Mucosa of descending colon (tissue), 3 donors: Measurements from ENCODE around the gene HNRNPA3. TPM values are rescaled to one million over a fixed set of nuclear protein-coding genes. Genes with fewer than 3 reads are reported as not detected.
"Not testable (repeated sequence)": the region's sequence is repeated elsewhere in the genome, so short reads cannot be mapped to it uniquely, and the experiment has no call there.

ENCODE experiments used
- ATAC-seq: fragments of 200-7000 bp; cut with Tn5 transposase; one replicate; pipeline ENCODE4 v1.9.1; 2020; ENCODE audit warnings: mild to moderate bottlenecking, moderate library complexity
- DNase-seq, 3 donors: peaks; one replicate each; pipeline ENCODE4 v3.0.0-alpha.2; 2020
- H3K36me3 ChIP-seq: fragments of 200-600 bp; one replicate; pipeline ENCODE4 v1.8.0; 2021; ENCODE audit warnings: low read depth, mild to moderate bottlenecking
- H3K4me1 ChIP-seq: fragments of 200-600 bp; one replicate; pipeline ENCODE4 v1.8.0; 2021; ENCODE audit warnings: low read depth, mild to moderate bottlenecking
- H3K4me3 ChIP-seq: fragments of 200-600 bp; one replicate; pipeline ENCODE4 v1.8.0; 2021; ENCODE audit warnings: mild to moderate bottlenecking
- H3K9me3 ChIP-seq: fragments of 200-600 bp; one replicate; pipeline ENCODE4 v1.8.0; 2021; ENCODE audit warnings: mild to moderate bottlenecking
- intact Hi-C, 2 donors: fragments of 100-400 bp; cut with DNase I in 1 of 2; cut with micrococcal nuclease in 1 of 2; formaldehyde crosslinking; loops; one replicate each; pipeline versions ENCODE4 v1.11.0 to v1.11.1; 2022; cut with DNase I, micrococcal nuclease
- total RNA-seq, 3 donors: library from RNA; stranded (reverse); fragmentation: NEBNext Ultra II Directional in 2 of 3; extraction: Animal tissue kit (Norgen Biotek cat#: 25700) in 2 of 3; gene quantifications; one replicate each; pipeline versions ENCODE4 v1.2.1 to v1.2.4, GENCODE V29; 2021 to 2023
- TF ChIP-seq, protein P1 (sequence below): fragments of 200-600 bp; IDR thresholded peaks from one replicate; pipeline ENCODE4 v1.8.0; 2022; ENCODE audit warnings: antibody characterized with exemption, mild to moderate bottlenecking
- donor health status: DM: no; HTN: no; CAD: no; lungs with moderate emphysema.
- donor health status: DM: no; HTN: no; CAD: no.
- donor health status: DM: no; HTN: yes; CAD: no.

The HNRNPA3 gene
- total RNA-seq, 3 donors from 2014 or later: 133 to 169 (median 151) TPM

GRCh38 chr2:177193240-177193639 lies 19.4 kb upstream of the HNRNPA3 start:
- intact Hi-C loops: no loop called here
- TF ChIP-seq, protein P1, sequence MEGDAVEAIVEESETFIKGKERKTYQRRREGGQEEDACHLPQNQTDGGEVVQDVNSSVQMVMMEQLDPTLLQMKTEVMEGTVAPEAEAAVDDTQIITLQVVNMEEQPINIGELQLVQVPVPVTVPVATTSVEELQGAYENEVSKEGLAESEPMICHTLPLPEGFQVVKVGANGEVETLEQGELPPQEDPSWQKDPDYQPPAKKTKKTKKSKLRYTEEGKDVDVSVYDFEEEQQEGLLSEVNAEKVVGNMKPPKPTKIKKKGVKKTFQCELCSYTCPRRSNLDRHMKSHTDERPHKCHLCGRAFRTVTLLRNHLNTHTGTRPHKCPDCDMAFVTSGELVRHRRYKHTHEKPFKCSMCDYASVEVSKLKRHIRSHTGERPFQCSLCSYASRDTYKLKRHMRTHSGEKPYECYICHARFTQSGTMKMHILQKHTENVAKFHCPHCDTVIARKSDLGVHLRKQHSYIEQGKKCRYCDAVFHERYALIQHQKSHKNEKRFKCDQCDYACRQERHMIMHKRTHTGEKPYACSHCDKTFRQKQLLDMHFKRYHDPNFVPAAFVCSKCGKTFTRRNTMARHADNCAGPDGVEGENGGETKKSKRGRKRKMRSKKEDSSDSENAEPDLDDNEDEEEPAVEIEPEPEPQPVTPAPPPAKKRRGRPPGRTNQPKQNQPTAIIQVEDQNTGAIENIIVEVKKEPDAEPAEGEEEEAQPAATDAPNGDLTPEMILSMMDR: no peak
- DNase-seq (no peak), ATAC-seq (no peak)
- Histone ChIP-seq H3K4me3 (no peak overlapping the region), H3K9me3 (no peaks in the 10 kb centered on the region), H3K36me3 (no peaks in the 10 kb centered on the region), H3K4me1 (no peaks in the 10 kb centered on the region)

DNA sequence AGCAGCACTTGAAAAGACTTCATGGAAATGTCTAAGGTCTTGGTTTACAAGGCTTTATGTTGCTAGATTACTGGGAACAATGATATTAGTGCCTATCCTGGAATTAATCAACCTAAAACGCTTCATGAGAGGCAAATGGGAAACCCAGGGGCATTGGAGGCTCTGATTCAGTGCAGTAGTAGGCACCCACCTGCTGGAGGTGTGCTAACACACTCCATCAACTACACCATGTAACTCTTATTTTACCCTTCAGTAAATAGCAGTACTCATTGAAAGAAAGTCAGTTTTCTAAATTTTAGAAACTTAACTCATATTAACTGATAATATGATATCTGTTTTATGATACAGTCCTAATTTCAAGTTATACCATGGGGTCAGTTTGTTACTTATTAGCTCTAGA lies 17.4 kb upstream of the HNRNPA3 start:
- no peaks in the 10 kb centered on the region for H3K4me1 ChIP-seq
- intact Hi-C loops: no loop called here
- no peaks in the 10 kb centered on the region for H3K36me3 ChIP-seq
- TF ChIP-seq, protein P1: no peak
- no peak overlapping the region for H3K4me3 ChIP-seq
- no peak for DNase-seq
- no peak for ATAC-seq
- no peaks in the 10 kb centered on the region for H3K9me3 ChIP-seq

GRCh38 chr2:177200419-177200818 lies 12.2 kb upstream of the HNRNPA3 start:
- H3K4me1 ChIP-seq, ATAC-seq, DNase-seq, intact Hi-C loops, H3K4me3 ChIP-seq, H3K9me3 ChIP-seq, H3K36me3 ChIP-seq: not testable (repeated sequence)

GRCh38 chr2:177201919-177202346 lies 10.7 kb upstream of the HNRNPA3 start:
- Histone ChIP-seq H3K36me3 (no peaks in the 10 kb centered on the region), H3K9me3 (no peaks in the 10 kb centered on the region), H3K4me1 (no peaks in the 10 kb centered on the region), H3K4me3 (no peak overlapping the region)
- intact Hi-C loops: no loop called here
- TF ChIP-seq, protein P1: no peak
- ATAC-seq (no peak), DNase-seq (no peak)

DNA sequence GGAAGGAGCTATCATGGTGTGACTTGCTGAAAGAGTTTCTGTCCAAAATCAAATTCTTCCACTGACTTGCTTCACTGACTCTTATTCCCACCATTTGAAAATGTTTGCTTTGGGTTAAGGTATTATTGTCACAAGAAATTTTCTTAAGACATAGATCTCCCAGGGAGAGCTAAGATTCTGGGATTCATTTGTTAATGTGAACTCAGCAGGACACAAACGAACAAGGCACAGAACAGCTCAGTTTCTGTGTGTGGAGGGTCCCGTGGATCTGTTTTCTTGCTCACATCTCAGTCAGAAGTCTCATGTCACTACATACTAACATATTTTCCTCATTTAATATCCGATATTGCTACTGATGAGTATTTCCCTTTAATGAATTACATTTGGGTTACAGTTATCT lies 8.2 kb upstream of the HNRNPA3 start:
- Histone ChIP-seq H3K4me1 (no peaks in the 10 kb centered on the region), H3K4me3 (no peak overlapping the region), H3K36me3 (no peaks in the 10 kb centered on the region), H3K9me3 (no peaks in the 10 kb centered on the region)
- intact Hi-C loops: no loop called here
- ATAC-seq: no peak
- TF ChIP-seq, protein P1: no peak
- no peak for DNase-seq

DNA sequence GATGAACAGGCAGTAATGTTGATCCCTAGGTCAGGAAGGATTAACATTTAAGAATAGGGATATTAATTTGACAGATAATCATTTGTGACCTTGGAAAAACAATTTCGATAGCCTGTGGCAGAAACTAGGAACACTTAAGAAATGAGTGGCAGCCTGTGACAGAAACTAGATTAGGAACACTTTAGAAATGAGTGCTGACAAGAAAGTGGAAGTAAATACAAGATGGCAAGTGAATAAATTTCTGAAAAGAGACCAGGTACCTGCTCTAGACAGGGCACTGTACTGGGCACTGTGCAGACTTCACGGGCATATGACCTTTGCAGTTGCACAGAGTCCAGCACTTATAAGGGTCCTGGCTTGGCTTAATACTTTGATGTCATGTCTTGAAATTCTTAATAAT lies 5.5 kb upstream of the HNRNPA3 start:
- Histone ChIP-seq H3K4me1 (peaks cover 7% of the 10 kb centered on the region), H3K36me3 (no peaks in the 10 kb centered on the region), H3K4me3 (no peak overlapping the region), H3K9me3 (no peaks in the 10 kb centered on the region)
- ATAC-seq (no peak), DNase-seq (no peak)
- intact Hi-C loops: no loop called here
- TF ChIP-seq, protein P1: no peak
